Astrocyte of the cerebellum (primary cell): ENCODE measurements around the gene PPP1R7.

Experiments used
- DNase-seq: peaks from one replicate; pipeline ENCODE4 v3.0.0-alpha.2; 2011; ENCODE audit warnings: low read depth
- H3K4me3 ChIP-seq: 2 replicates; pipeline ENCODE4 v1.5.1; 2011; ENCODE audit warnings: mild to moderate bottlenecking, low read depth, low read length, moderate library complexity
- CTCF ChIP-seq: IDR thresholded peaks from 2 replicates; pipeline ENCODE4 v1.5.1; 2012; ENCODE audit warnings: low read length, low read depth, moderate library complexity, mild to moderate bottlenecking; ENCODE audit errors: missing control alignments
- in situ Hi-C: cut with HindIII; loops from 2 replicates; pipeline ENCODE4 v1.10.0; 2017; ENCODE audit warnings: low sequenced_read_pairs

PPP1R7 gene

GRCh38 chr2:241153616-241154015 is 3.3 kb downstream of the PPP1R7 start:
- DNase-seq: no peak
- no peak overlapping the region for H3K4me3 ChIP-seq
- TF ChIP-seq CTCF: no peak
- in situ Hi-C loops: no loop called here

GRCh38 chr2:241154915-241155314 is 4.6 kb downstream of the PPP1R7 start:
- no peak for DNase-seq
- no peak overlapping the region for H3K4me3 ChIP-seq
- no peak for TF ChIP-seq CTCF
- in situ Hi-C loops: no loop called here

GRCh38 chr2:241155936-241156335 is 5.7 kb downstream of the PPP1R7 start:
- no peak overlapping the region for H3K4me3 ChIP-seq
- in situ Hi-C loops: no loop called here
- DNase-seq: no peak
- TF ChIP-seq CTCF: no peak

GRCh38 chr2:241156971-241157441 is 6.7 kb downstream of the PPP1R7 start:
- in situ Hi-C loops: no loop called here
- no peak for TF ChIP-seq CTCF
- H3K4me3 ChIP-seq: no peak overlapping the region
- no peak for DNase-seq

- TF ChIP-seq CTCF: no peak
- in situ Hi-C loops: no loop called here
- no peak for DNase-seq
- H3K4me3 ChIP-seq: no peak overlapping the region
Observed at GRCh38 chr2:241157841-241158545, 7.7 kb downstream of the PPP1R7 start.

GRCh38 chr2:241158546-241158900 is 8.3 kb downstream of the PPP1R7 start:
- in situ Hi-C loops: no loop called here

More at GRCh38 chr2:241158546-241158900, 8.3 kb downstream of the PPP1R7 start:
- no peak overlapping the region for H3K4me3 ChIP-seq
- no peak for TF ChIP-seq CTCF
- no peak for DNase-seq
